Thoracic aorta (tissue), 2 donors: ENCODE results near the gene ABCB11. TPM values are rescaled to one million over a fixed set of nuclear protein-coding genes. Genes with fewer than 3 reads are reported as not detected.

Experiments
- ATAC-seq: fragments of 150-250 bp; one replicate; pipeline ENCODE4 v1.8.0; 2017; ENCODE audit warnings: low read depth; ENCODE audit not compliant: insufficient number of reproducible peaks, low FRiP score
- DNase-seq: peaks from one replicate; pipeline ENCODE4 v3.0.0-alpha.2; 2020; ENCODE audit warnings: low spot score
- H3K27ac ChIP-seq, 2 donors: fragments of 200-600 bp; sonication (generic); 1 replicate in 1 of 2; 2 replicates in 1 of 2; pipeline ENCODE4 v1.5.1; 2016; ENCODE audit warnings: mild to moderate bottlenecking in 2 of 2, moderate library complexity in 2 of 2
- H3K27me3 ChIP-seq: fragments of 200-600 bp; sonication (generic); replicated peaks from 2 replicates; pipeline ENCODE4 v1.6.0; 2016; ENCODE audit warnings: mild to moderate bottlenecking; ENCODE audit not compliant: insufficient read depth
- H3K36me3 ChIP-seq: fragments of 200-600 bp; sonication (generic); one replicate; pipeline ENCODE4 v1.5.1; 2016
- H3K4me1 ChIP-seq, 2 donors: fragments of 200-600 bp; sonication (generic); 1 replicate in 1 of 2; 2 replicates in 1 of 2; pipeline versions ENCODE4 v1.5.1 to v1.6.0; 2016; ENCODE audit warnings: low read depth in 2 of 2, mild to moderate bottlenecking in 1 of 2; ENCODE audit not compliant: control insufficient read depth in 1 of 2
- H3K4me3 ChIP-seq: fragments of 200-600 bp; sonication (generic); 2 replicates; pipeline ENCODE4 v1.5.1; 2016; ENCODE audit warnings: mild to moderate bottlenecking
- H3K9me3 ChIP-seq: fragments of 200-600 bp; sonication (generic); 2 replicates; pipeline ENCODE4 v1.5.1; 2016
- CTCF ChIP-seq: fragments of 200-600 bp; sonication (generic); IDR thresholded peaks from one replicate; pipeline ENCODE4 v1.5.1; 2019; ENCODE audit warnings: antibody characterized with exemption
- total RNA-seq, 2 donors: library from RNA; depleted of rRNA; stranded (reverse); fragments of >200 nt; gene quantifications; one replicate each; pipeline versions ENCODE4 v1.1.0 to v1.2.3, GENCODE V29; 2016

The ABCB11 gene
- total RNA-seq, 2 donors from 2014 or later = not detected

- Histone ChIP-seq H3K4me1 (no peaks in the 10 kb centered on the region), H3K4me3 (no peak overlapping the region), H3K36me3 (no peaks in the 10 kb centered on the region), H3K27me3 (no peaks in the 10 kb centered on the region), H3K9me3 (no peaks in the 10 kb centered on the region), H3K27ac (no peak overlapping the region)
- DNase-seq (no peak), ATAC-seq (no peak)
- TF ChIP-seq CTCF = no peak
These were observed 42.3 kb upstream of the ABCB11 start for GRCh38 chr2:169073211-169073962.

- Histone ChIP-seq H3K36me3 (no peaks in the 10 kb centered on the region), H3K9me3 (no peaks in the 10 kb centered on the region), H3K27me3 (no peaks in the 10 kb centered on the region), H3K4me1 (no peaks in the 10 kb centered on the region), H3K4me3 (no peak overlapping the region), H3K27ac (no peak overlapping the region)
- TF ChIP-seq CTCF = no peak
- no peak for DNase-seq
- ATAC-seq = no peak
These were observed 41.2 kb upstream of the ABCB11 start for GRCh38 chr2:169072163-169072925.

GRCh38 chr2:169071455-169071854 lies 40.3 kb upstream of the ABCB11 start:
- no peak for TF ChIP-seq CTCF
- Histone ChIP-seq H3K4me3 (no peak overlapping the region), H3K4me1 (no peaks in the 10 kb centered on the region), H3K27me3 (no peaks in the 10 kb centered on the region), H3K9me3 (no peaks in the 10 kb centered on the region), H3K36me3 (no peaks in the 10 kb centered on the region), H3K27ac (no peak overlapping the region)
- ATAC-seq (no peak), DNase-seq (no peak)

GRCh38 chr2:169069833-169070232 lies 38.7 kb upstream of the ABCB11 start:
- no peaks in the 10 kb centered on the region for H3K36me3 ChIP-seq
- H3K9me3 ChIP-seq = no peaks in the 10 kb centered on the region
- no peaks in the 10 kb centered on the region for H3K27me3 ChIP-seq
- no peak for TF ChIP-seq CTCF
- H3K27ac ChIP-seq = no peak overlapping the region
- no peaks in the 10 kb centered on the region for H3K4me1 ChIP-seq
- no peak for ATAC-seq
- H3K4me3 ChIP-seq = no peak overlapping the region
- no peak for DNase-seq

GRCh38 chr2:169069341-169069740 lies 38.2 kb upstream of the ABCB11 start, which contains the start of gene DHRS9:
TSS of gene DHRS9 (plus strand) at chr2:169069563. CDS start at chr2:169081582, 12,019 bp downstream.
- H3K4me3 ChIP-seq = no peak within 1 kb of the TSS

More at GRCh38 chr2:169069341-169069740, 38.2 kb upstream of the ABCB11 start, which contains the start of gene DHRS9:
- Histone ChIP-seq H3K36me3 (no peaks in the 10 kb centered on the region), H3K9me3 (no peaks in the 10 kb centered on the region), H3K27me3 (no peaks in the 10 kb centered on the region), H3K4me1 (no peaks in the 10 kb centered on the region), H3K27ac (no peak within 1 kb of the TSS)
- DNase-seq = no peak
- no peak for TF ChIP-seq CTCF
- no peak for ATAC-seq
